HEK293T (cell line): ENCODE results near the gene CDK8.

ENCODE experiments used
- BHLHE40 ChIP-seq: fragments of 450-650 bp; IDR thresholded peaks from 2 replicates; pipeline ENCODE4 v1.6.1; 2016; ENCODE audit warnings: mild to moderate bottlenecking, moderate library complexity, borderline replicate concordance
- FOXA1 ChIP-seq: fragments of 450-650 bp; IDR thresholded peaks from 2 replicates; pipeline ENCODE4 v1.6.1; 2016; ENCODE audit warnings: mild to moderate bottlenecking
- FOXM1 ChIP-seq: fragments of 450-650 bp; IDR thresholded peaks from 2 replicates; pipeline ENCODE4 v1.6.1; 2017; ENCODE audit warnings: mild to moderate bottlenecking, borderline replicate concordance
- SP1 ChIP-seq: fragments of 450-650 bp; IDR thresholded peaks from 2 replicates; pipeline ENCODE4 v1.6.1; 2017
- SUZ12 ChIP-seq: fragments of 450-650 bp; IDR thresholded peaks from 2 replicates; pipeline ENCODE4 v1.6.1; 2016; ENCODE audit warnings: mild to moderate bottlenecking
- ZNF384 ChIP-seq: fragments of 450-650 bp; IDR thresholded peaks from 2 replicates; pipeline ENCODE4 v1.6.1; 2016

DNA sequence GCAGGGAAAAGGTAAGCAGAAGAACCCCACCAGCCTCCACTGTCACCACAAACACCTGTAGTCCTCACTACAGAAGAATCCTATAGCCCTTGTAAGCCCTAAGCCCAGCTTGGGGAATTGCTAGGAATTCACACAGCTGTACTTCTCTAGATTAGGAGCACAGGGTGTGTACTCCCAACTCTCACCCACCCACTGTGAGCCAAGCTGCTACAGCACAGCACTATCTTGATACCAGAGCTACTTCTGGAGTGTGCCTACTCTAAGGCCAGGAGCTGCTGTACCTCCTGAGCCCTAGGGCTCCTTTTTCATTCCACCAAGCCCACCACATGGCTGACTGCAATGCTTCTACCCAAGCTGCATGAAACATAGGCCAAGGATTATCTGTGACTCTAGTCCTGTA lies 181.2 kb downstream of the CDK8 start:
- no peak for TF ChIP-seq SUZ12
- TF ChIP-seq BHLHE40 = no peak
- no peak for TF ChIP-seq SP1
- TF ChIP-seq FOXM1 = no peak
- TF ChIP-seq ZNF384 = no peak
- no peak for TF ChIP-seq FOXA1
